Endothelial cell of umbilical vein (primary cell): ENCODE results near the gene CERS6. TPM values are rescaled to one million over a fixed set of nuclear protein-coding genes. Genes with fewer than 3 reads are reported as not detected.

Experiments
- BruUV-seq: library from RNA; stranded (reverse); fragments of 400-500 nt; replicated peaks from 2 replicates; lab custom pipeline; 2021; lab: Mats Ljungman, UMichigan
- CTCF ChIA-PET: fragments of 300-600, 350-600 bp; sonication (Branson Sonifier 250); formaldehyde crosslinking; loops from one replicate; lab custom pipeline; 2021; ENCODE audit warnings: antibody characterized with exemption, inconsistent platforms; lab: Charles Lee
- POLR2A ChIA-PET: fragments of 300-600, 350-600 bp; sonication (Branson Sonifier 250); formaldehyde crosslinking; loops from one replicate; lab custom pipeline; 2021; ENCODE audit warnings: antibody characterized with exemption, inconsistent platforms; lab: Charles Lee
- DNase-seq: peaks from one replicate; pipeline ENCODE4 v3.0.0-alpha.2; 2011; ENCODE audit warnings: low read depth, low spot score
- FAIRE-seq: peaks from 2 replicates; lab custom pipeline; 2011; peaks lifted over from hg19 to GRCh38; lab: Jason Lieb, UNC
- H2AFZ ChIP-seq: 2 replicates; pipeline ENCODE4 v1.6.0; 2012; ENCODE audit warnings: low read depth, low read length, control low read depth, inconsistent platforms
- H3K27ac ChIP-seq: 2 replicates; pipeline ENCODE4 v1.5.1; 2011; ENCODE audit warnings: low read depth, mild to moderate bottlenecking, control low read depth, low read length, moderate library complexity; ENCODE audit not compliant: insufficient read depth
- H3K27me3 ChIP-seq, 2 experiments: 2 replicates each; pipeline versions ENCODE4 v1.6.0 to v1.6.1; 2011; ENCODE audit warnings: low read length in 2 of 2, mixed read lengths in 1 of 2; ENCODE audit not compliant: control insufficient read depth in 2 of 2, insufficient read depth in 2 of 2
- H3K36me3 ChIP-seq, 2 experiments: 2 replicates in 1 of 2; 3 replicates in 1 of 2; pipeline ENCODE4 v1.5.1; 2011; ENCODE audit warnings: low read length in 2 of 2, mild to moderate bottlenecking in 1 of 2, moderate library complexity in 1 of 2; ENCODE audit not compliant: control insufficient read depth in 2 of 2, insufficient read depth in 2 of 2; ENCODE audit errors: extremely low read depth in 1 of 2
- H3K4me1 ChIP-seq: 3 replicates; pipeline ENCODE4 v1.5.1; 2011; ENCODE audit warnings: mild to moderate bottlenecking, low read length; ENCODE audit not compliant: control insufficient read depth, insufficient read depth; ENCODE audit errors: extremely low read depth
- H3K4me2 ChIP-seq: 2 replicates; pipeline ENCODE4 v1.6.1; 2011; ENCODE audit warnings: low read length, control low read depth, mixed read lengths; ENCODE audit not compliant: insufficient read depth
- H3K4me3 ChIP-seq, 3 experiments: fragments of 200-600 bp in 1 of 3; sonication (generic), shearing (Covaris generic) in 1 of 3; replicated peaks in 1 of 3; 2 replicates each; pipeline ENCODE4 v1.5.1; 2011 to 2016; ENCODE audit warnings: control low read depth in 3 of 3, low read length in 3 of 3, mild to moderate bottlenecking in 2 of 3, inconsistent platforms in 1 of 3, low read depth in 1 of 3, moderate library complexity in 1 of 3; ENCODE audit not compliant: insufficient read depth in 1 of 3
- H3K79me2 ChIP-seq: 2 replicates; pipeline ENCODE4 v1.6.0; 2012; ENCODE audit warnings: low read length, inconsistent platforms; ENCODE audit not compliant: control insufficient read depth, insufficient read depth
- H3K9ac ChIP-seq: replicated peaks from 2 replicates; pipeline ENCODE3; 2011; ENCODE audit warnings: low read length, control low read depth; ENCODE audit not compliant: insufficient read depth; ENCODE audit errors: extremely low read depth
- H3K9me1 ChIP-seq: replicated peaks from 3 replicates; pipeline ENCODE4 v1.6.0; 2011; ENCODE audit warnings: mild to moderate bottlenecking, low read length; ENCODE audit not compliant: control insufficient read depth, insufficient read depth; ENCODE audit errors: extremely low read depth
- H3K9me3 ChIP-seq: replicated peaks from 2 replicates; pipeline ENCODE4 v1.5.1; 2012; ENCODE audit warnings: low read length, inconsistent platforms; ENCODE audit not compliant: control insufficient read depth, insufficient read depth
- H4K20me1 ChIP-seq: replicated peaks from 2 replicates; pipeline ENCODE3; 2011; ENCODE audit warnings: mild to moderate bottlenecking, low read length; ENCODE audit not compliant: control insufficient read depth, insufficient read depth; ENCODE audit errors: extremely low read depth
- EZH2 ChIP-seq: IDR thresholded peaks from 2 replicates; pipeline ENCODE4 v1.6.1; 2012; ENCODE audit warnings: borderline replicate concordance, low read depth, mild to moderate bottlenecking, moderate library complexity, low read length, inconsistent platforms; ENCODE audit not compliant: severe bottlenecking
- FOS ChIP-seq: IDR thresholded peaks from 2 replicates; pipeline ENCODE4 v1.6.1; 2011; ENCODE audit warnings: mild to moderate bottlenecking, low read length, moderate library complexity, borderline replicate concordance; ENCODE audit not compliant: insufficient read depth
- GATA2 ChIP-seq: IDR thresholded peaks from 2 replicates; pipeline ENCODE4 v1.7.0; 2011; ENCODE audit warnings: low read depth, mild to moderate bottlenecking, moderate library complexity, mixed read lengths, low read length; ENCODE audit not compliant: insufficient read length, insufficient read depth
- JUN ChIP-seq: IDR thresholded peaks from 2 replicates; pipeline ENCODE4 v1.6.1; 2011; ENCODE audit warnings: borderline replicate concordance, low read depth; ENCODE audit not compliant: insufficient read length, insufficient read depth
- MAX ChIP-seq: IDR thresholded peaks from 2 replicates; pipeline ENCODE4 v1.6.1; 2011; ENCODE audit not compliant: insufficient read depth, insufficient read length
- MYC ChIP-seq: IDR thresholded peaks from one replicate; pipeline ENCODE4 v1.6.1; 2011; ENCODE audit warnings: mild to moderate bottlenecking, low read depth, low read length
- POLR2A ChIP-seq: IDR thresholded peaks from 2 replicates; pipeline ENCODE4 v1.6.1; 2012; ENCODE audit warnings: low read depth, mild to moderate bottlenecking, control low read depth, low read length
- POLR2AphosphoS5 ChIP-seq: IDR thresholded peaks from 2 replicates; pipeline ENCODE4 v1.6.1; 2012; ENCODE audit warnings: low read depth, mild to moderate bottlenecking, control low read depth, low read length, moderate library complexity; ENCODE audit not compliant: insufficient read depth
- dilution Hi-C: fragments of 300-500 bp; cut with MboI; formaldehyde crosslinking; loops from one replicate; pipeline ENCODE4 v1.15.0; 2019; ENCODE audit warnings: low sequenced_read_pairs; ENCODE audit not compliant: extremely low pct_ligation_motif_present
- intact Hi-C: fragments of 100-400 bp; cut with micrococcal nuclease; formaldehyde crosslinking; loops from one replicate; pipeline ENCODE4 v1.10.0; 2022
- microRNA-seq: library from miRNA; unstranded; fragments of <30 nt; microRNA quantifications from one replicate; pipeline ENCODE4 v1.2.0, GENCODE V29; 2021; ENCODE audit warnings: borderline number of aligned reads, borderline replicate concordance
- polyA plus RNA-seq, 4 experiments: library from polyadenylated mRNA; depleted of rRNA in 3 of 4; stranded (reverse) in 3 of 4; unstranded in 1 of 4; fragments of >200 nt; gene quantifications; 2 replicates each; pipeline versions ENCODE4 v1.2.1 to v1.2.3, GENCODE V29; 2011 to 2012; ENCODE audit warnings: missing spikeins in 1 of 4
- small RNA-seq: library from RNA; depleted of rRNA; stranded (forward); fragments of <200 nt; gene quantifications from one replicate; pipeline ENCODE3, GENCODE V24; 2012; ENCODE audit warnings: low replicate concordance, low read depth; ENCODE audit not compliant: insufficient read depth, insufficient read length
- total RNA-seq: library from RNA; stranded (reverse); gene quantifications from 2 replicates; pipeline ENCODE4 v1.2.3, GENCODE V29; 2021
- TF ChIP-seq, protein P1 (sequence below), 2 donors: IDR thresholded peaks; 1 replicate in 1 of 2; 2 replicates in 1 of 2; pipeline ENCODE4 v1.5.1; 2011; ENCODE audit warnings: low read length in 2 of 2, mild to moderate bottlenecking in 2 of 2, moderate library complexity in 2 of 2, control low read depth in 1 of 2, inconsistent platforms in 1 of 2, low read depth in 1 of 2; ENCODE audit not compliant: insufficient read depth in 1 of 2; ENCODE audit errors: extremely low read depth in 1 of 2

The CERS6 gene
- total and polyA plus RNA-seq, 2 donors (not counting 3 experiments of a cell fraction or from before 2014, with no cell fraction given) = 2.7 to 11.7 TPM

GRCh38 chr2:168821992-168822391, 365.9 kb downstream of the CERS6 start:
- Histone ChIP-seq H3K9me3 (no peaks in the 10 kb centered on the region), H3K27me3 (no peaks in the 10 kb centered on the region), H3K79me2 (no peaks in the 10 kb centered on the region), H3K9ac (no peak overlapping the region), H3K9me1 (no peaks in the 10 kb centered on the region), H3K36me3 (no peaks in the 10 kb centered on the region), H3K4me2 (no peak overlapping the region), H3K4me1 (peaks cover 8% of the 10 kb centered on the region), H2AFZ (no peak overlapping the region), H3K27ac (no peak overlapping the region), H3K4me3 (no peak overlapping the region), H4K20me1 (no peaks in the 10 kb centered on the region)
- TF ChIP-seq EZH2 (no peak), MAX (no peak), POLR2AphosphoS5 (no peak), FOS (no peak), POLR2A (no peak), MYC (no peak), GATA2 (no peak), JUN (no peak)
- TF ChIP-seq, protein P1, sequence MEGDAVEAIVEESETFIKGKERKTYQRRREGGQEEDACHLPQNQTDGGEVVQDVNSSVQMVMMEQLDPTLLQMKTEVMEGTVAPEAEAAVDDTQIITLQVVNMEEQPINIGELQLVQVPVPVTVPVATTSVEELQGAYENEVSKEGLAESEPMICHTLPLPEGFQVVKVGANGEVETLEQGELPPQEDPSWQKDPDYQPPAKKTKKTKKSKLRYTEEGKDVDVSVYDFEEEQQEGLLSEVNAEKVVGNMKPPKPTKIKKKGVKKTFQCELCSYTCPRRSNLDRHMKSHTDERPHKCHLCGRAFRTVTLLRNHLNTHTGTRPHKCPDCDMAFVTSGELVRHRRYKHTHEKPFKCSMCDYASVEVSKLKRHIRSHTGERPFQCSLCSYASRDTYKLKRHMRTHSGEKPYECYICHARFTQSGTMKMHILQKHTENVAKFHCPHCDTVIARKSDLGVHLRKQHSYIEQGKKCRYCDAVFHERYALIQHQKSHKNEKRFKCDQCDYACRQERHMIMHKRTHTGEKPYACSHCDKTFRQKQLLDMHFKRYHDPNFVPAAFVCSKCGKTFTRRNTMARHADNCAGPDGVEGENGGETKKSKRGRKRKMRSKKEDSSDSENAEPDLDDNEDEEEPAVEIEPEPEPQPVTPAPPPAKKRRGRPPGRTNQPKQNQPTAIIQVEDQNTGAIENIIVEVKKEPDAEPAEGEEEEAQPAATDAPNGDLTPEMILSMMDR (IDR thresholded peaks at IDR 0.05; ENCODE audit: extremely low read depth in 1 of 2, insufficient read depth in 1 of 2, low read depth in 1 of 2, low read length in 2 of 2) = no peak
- DNase-seq (no peak), FAIRE-seq (no peak)
- ChIA-PET CTCF (interaction anchor here (1.2 kb wide), 1 partner anchor 8 kb away, joined by 3 read pairs; no protein-coding TSS in a partner anchor), POLR2A (no interaction called here)
- dilution Hi-C loops = no loop called here
- BruUV-seq = no TSS peak
- intact Hi-C loops = no loop called here

Small RNA genes within 50 kb of the gene (microRNA-seq; reads per million reads assigned to microRNA genes)
- gene MIR4774 = not detected

Small RNA genes within 50 kb of the gene (small RNA-seq; reads per million reads assigned to genes)
- gene MIR4774 (not detected), gene RN7SL813P (not detected), gene RNU6-766P (not detected)

Other genes with a start within 250 kb of the CERS6 start
- 13.1 and 16.2 TPM in 2 replicates for gene STK39, start 208.7 kb upstream of the CERS6 start, total RNA-seq
- gene STK39, start 208.7 kb upstream of the CERS6 start, polyA plus RNA-seq = 4.1 and 4.6 TPM in 2 replicates